Ishikawa (cell line): ENCODE measurements around the gene KCNH2.

Experiments used
- CEBPB ChIP-seq: IDR thresholded peaks from 2 replicates; pipeline ENCODE4 v1.6.1; 2012
- CREB1 ChIP-seq: IDR thresholded peaks from 2 replicates; pipeline ENCODE4 v1.6.1; 2012; ENCODE audit warnings: low read depth
- EGR1 ChIP-seq: IDR thresholded peaks from 2 replicates; pipeline ENCODE4 v1.6.1; 2012
- EP300 ChIP-seq: IDR thresholded peaks from 2 replicates; pipeline ENCODE4 v1.6.1; 2012; ENCODE audit warnings: borderline replicate concordance
- FOXM1 ChIP-seq: IDR thresholded peaks from 2 replicates; pipeline ENCODE4 v1.6.1; 2012; ENCODE audit warnings: low read depth, borderline replicate concordance
- MAX ChIP-seq: IDR thresholded peaks from 2 replicates; pipeline ENCODE4 v1.6.1; 2012
- NFIC ChIP-seq: IDR thresholded peaks from 2 replicates; pipeline ENCODE4 v1.6.1; 2012
- RAD21 ChIP-seq: IDR thresholded peaks from 2 replicates; pipeline ENCODE4 v1.6.1; 2012; ENCODE audit warnings: low read depth
- REST ChIP-seq: IDR thresholded peaks from 2 replicates; pipeline ENCODE4 v1.6.1; 2012; ENCODE audit warnings: low read depth, mild to moderate bottlenecking
- TAF1 ChIP-seq: IDR thresholded peaks from 2 replicates; pipeline ENCODE4 v1.6.1; 2012; ENCODE audit warnings: low read depth, mild to moderate bottlenecking
- TCF12 ChIP-seq: IDR thresholded peaks from 2 replicates; pipeline ENCODE4 v1.6.1; 2012; ENCODE audit warnings: low read depth
- TEAD4 ChIP-seq: IDR thresholded peaks from 2 replicates; pipeline ENCODE4 v1.6.1; 2012
- USF1 ChIP-seq: IDR thresholded peaks from 2 replicates; pipeline ENCODE4 v1.6.1; 2012
- YY1 ChIP-seq: IDR thresholded peaks from 2 replicates; pipeline ENCODE4 v1.6.1; 2012; ENCODE audit warnings: low read depth
- ZBTB7A ChIP-seq: IDR thresholded peaks from 2 replicates; pipeline ENCODE4 v1.6.1; 2012; ENCODE audit warnings: low read depth

KCNH2 gene

GRCh38 chr7:150900675-150901074 is 77.4 kb downstream of the KCNH2 start:
- TF ChIP-seq EP300 (no peak), ZBTB7A (no peak), YY1 (no peak), TAF1 (no peak), USF1 (no peak), TEAD4 (no peak), RAD21 (no peak), TCF12 (no peak), CEBPB (no peak), MAX (no peak)

- no peak for TF ChIP-seq TAF1
- 0 out of 2 replicates have a peak, but pooled peaks have one; percentile 49 for TF ChIP-seq TEAD4
- TF ChIP-seq USF1, result no peak
- TF ChIP-seq YY1, result peak; percentile 55; the same call in 1 of the 2 replicates
- TF ChIP-seq NFIC, result no peak
- peak; percentile 74 for TF ChIP-seq RAD21
- no peak for TF ChIP-seq FOXM1
- TF ChIP-seq ZBTB7A, result no peak
- no peak for TF ChIP-seq CEBPB
- TF ChIP-seq CREB1, result no peak
- no peak for TF ChIP-seq REST
- TF ChIP-seq MAX, result no peak; the same call in 1 of the 2 replicates
- no peak for TF ChIP-seq TCF12
- TF ChIP-seq EGR1, result no peak
- no peak for TF ChIP-seq EP300
Observed at GRCh38 chr7:150898475-150899011, 79.6 kb downstream of the KCNH2 start.

GRCh38 chr7:150897502-150898474 is 80.3 kb downstream of the KCNH2 start:
- TF ChIP-seq USF1 (no peak), CREB1 (no peak), EP300 (no peak), REST (no peak), RAD21 (no peak), TEAD4 (no peak), YY1 (no peak), TAF1 (no peak), ZBTB7A (no peak), MAX (no peak), FOXM1 (no peak), CEBPB (no peak)

- TF ChIP-seq TEAD4 (no peak), EGR1 (no peak), USF1 (no peak), TCF12 (no peak), CEBPB (no peak)
Observed at GRCh38 chr7:150896562-150897209, 81.4 kb downstream of the KCNH2 start.
